Measurements from ENCODE around the gene RBKS.
A peak's percentile ranks its signal among the peaks of the same experiment; 100 is the strongest.

GRCh38 chr2:27754138-27754588, 136.0 kb downstream of the RBKS start:
- TF ChIP-seq CTCF (IDR thresholded peaks at IDR 0.05) (peak; percentile 61 to 90 (median 85)), POLR2A (IDR thresholded peaks at IDR 0.05) (no peak)
